ENCODE measurements around the gene MACROD2. TPM values are rescaled to one million over a fixed set of nuclear protein-coding genes. Genes with fewer than 3 reads are reported as not detected.

MACROD2 gene
- total RNA-seq, 1 experiment from 2014 or later: 1.6 TPM

DNA sequence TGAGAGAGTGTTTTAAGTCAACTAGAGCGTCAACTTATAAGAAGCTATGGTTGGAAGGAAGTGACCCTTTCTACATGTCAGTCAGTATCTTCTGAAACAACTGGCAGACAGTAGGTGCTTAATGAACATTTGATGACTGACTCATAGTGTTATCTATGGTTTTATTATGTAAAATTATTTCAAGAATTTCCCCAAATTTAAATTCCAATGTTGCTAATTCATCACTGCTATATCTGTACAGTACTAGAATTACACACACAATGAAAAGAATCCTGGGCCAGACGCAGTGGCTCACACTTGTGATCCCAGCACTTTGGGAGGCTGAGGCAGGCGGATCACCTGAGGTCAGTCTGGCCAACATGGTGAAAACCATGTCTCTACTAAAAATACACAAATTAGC lies 1063.5 kb downstream of the MACROD2 start:
- no peaks in the 10 kb centered on the region for H3K9me3 ChIP-seq (ENCODE audit: control insufficient read depth, low read depth, low read length)
- no CpG with 5 or more reads among the region's 3 CpGs for WGBS (ENCODE audit: extremely low coverage, insufficient read length, low lambda C conversion rate)

More for the DNA sequence above, 1063.5 kb downstream of the MACROD2 start:
- Histone ChIP-seq H2BK15ac (ENCODE audit: low read depth, low read length) (no peak overlapping the region), H3T11ph (ENCODE audit: low read length) (no peak overlapping the region), H3K4me2 (ENCODE audit: insufficient read depth, insufficient read length, low read length) (no peak overlapping the region), H2AFZ (ENCODE audit: low read length) (no peak overlapping the region), H3K79me2 (ENCODE audit: insufficient read depth, low read length) (no peaks in the 10 kb centered on the region), H3K27ac (ENCODE audit: insufficient read length, low read depth, low read length) (no peak overlapping the region), H4K5ac (ENCODE audit: insufficient read length, low read depth, low read length) (no peak overlapping the region), H3K23me2 (ENCODE audit: insufficient read length, low read depth, low read length, poor library complexity, severe bottlenecking) (no peaks in the 10 kb centered on the region), H2BK120ac (ENCODE audit: low read depth, low read length, poor library complexity, severe bottlenecking) (no peak overlapping the region), H3K56ac (ENCODE audit: insufficient read length, low read depth, low read length) (no peak overlapping the region), H3K18ac (ENCODE audit: insufficient read length, low read depth, low read length) (no peak overlapping the region), H3K27me3 (ENCODE audit: insufficient read depth, low read length) (no peaks in the 10 kb centered on the region), H3K9ac (ENCODE audit: extremely low read depth, insufficient read length, low read length) (no peak overlapping the region), H2BK20ac (ENCODE audit: low read depth, low read length, poor library complexity, severe bottlenecking) (no peak overlapping the region), H2BK12ac (ENCODE audit: insufficient read length, low read depth, low read length) (no peak overlapping the region), H3K23ac (ENCODE audit: insufficient read length, low read depth, low read length) (no peak overlapping the region), H3K14ac (ENCODE audit: insufficient read depth, low read length) (no peak overlapping the region), H4K20me1 (ENCODE audit: control insufficient read depth, insufficient read depth, insufficient read length) (no peaks in the 10 kb centered on the region), H3K79me1 (ENCODE audit: insufficient read depth, low read depth, low read length, poor library complexity, severe bottlenecking) (no peaks in the 10 kb centered on the region), H3K4ac (ENCODE audit: low read depth, low read length) (no peak overlapping the region), H4K8ac (replicated peaks; ENCODE audit: insufficient read length, low read depth, low read length) (no peak overlapping the region), H3K4me1 (ENCODE audit: insufficient read depth, low read length) (no peaks in the 10 kb centered on the region), H4K91ac (ENCODE audit: insufficient read length, low read depth, low read length) (no peak overlapping the region), H2BK5ac (ENCODE audit: insufficient read length, low read length) (no peak overlapping the region), H2AK5ac (ENCODE audit: insufficient read length, low read length) (no peak overlapping the region)
- DNase-seq: no peak
- Mint-ChIP-seq H3K4me1 (peaks cover 14 to 18% of the 10 kb centered on the region in 2 experiments), H3K27me3 (ENCODE audit: low read depth) (no peaks in the 10 kb centered on the region), H3K9me3 (no peaks in the 10 kb centered on the region), H3K4me3 (no peak overlapping the region), H3K27ac (no peak overlapping the region), H3K36me3 (ENCODE audit: insufficient read depth in 1 of 3, low read depth in 3 of 3) (no peaks in the 10 kb centered on the region)
- TF ChIP-seq, protein P1, sequence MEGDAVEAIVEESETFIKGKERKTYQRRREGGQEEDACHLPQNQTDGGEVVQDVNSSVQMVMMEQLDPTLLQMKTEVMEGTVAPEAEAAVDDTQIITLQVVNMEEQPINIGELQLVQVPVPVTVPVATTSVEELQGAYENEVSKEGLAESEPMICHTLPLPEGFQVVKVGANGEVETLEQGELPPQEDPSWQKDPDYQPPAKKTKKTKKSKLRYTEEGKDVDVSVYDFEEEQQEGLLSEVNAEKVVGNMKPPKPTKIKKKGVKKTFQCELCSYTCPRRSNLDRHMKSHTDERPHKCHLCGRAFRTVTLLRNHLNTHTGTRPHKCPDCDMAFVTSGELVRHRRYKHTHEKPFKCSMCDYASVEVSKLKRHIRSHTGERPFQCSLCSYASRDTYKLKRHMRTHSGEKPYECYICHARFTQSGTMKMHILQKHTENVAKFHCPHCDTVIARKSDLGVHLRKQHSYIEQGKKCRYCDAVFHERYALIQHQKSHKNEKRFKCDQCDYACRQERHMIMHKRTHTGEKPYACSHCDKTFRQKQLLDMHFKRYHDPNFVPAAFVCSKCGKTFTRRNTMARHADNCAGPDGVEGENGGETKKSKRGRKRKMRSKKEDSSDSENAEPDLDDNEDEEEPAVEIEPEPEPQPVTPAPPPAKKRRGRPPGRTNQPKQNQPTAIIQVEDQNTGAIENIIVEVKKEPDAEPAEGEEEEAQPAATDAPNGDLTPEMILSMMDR (conservative IDR thresholded peaks at IDR 0.05): no peak

Measured in H9 (cell line).